Activated CD4-positive, alpha-beta T cell treated with anti-CD3 and anti-CD28 coated beads, Interleukin-2, amount 10 ng/mL, durations not matched to agents 24 days and 14 days (primary cell): ENCODE data around the gene THSD7A. TPM values are rescaled to one million over a fixed set of nuclear protein-coding genes. Genes with fewer than 3 reads are reported as not detected.

Experiments used
- DNase-seq: peaks from one replicate; pipeline ENCODE4 v3.0.0; 2022
- H3K27ac Mint-ChIP-seq: one replicate; pipeline ENCODE4 v1.8.0; 2022; ENCODE audit warnings: mild to moderate bottlenecking, mixed read lengths
- H3K27me3 Mint-ChIP-seq: one replicate; pipeline ENCODE4 v1.8.0; 2022; ENCODE audit warnings: mixed read lengths
- H3K36me3 Mint-ChIP-seq: one replicate; pipeline ENCODE4 v1.8.0; 2022; ENCODE audit warnings: low read depth, mild to moderate bottlenecking, mixed read lengths
- H3K4me1 Mint-ChIP-seq: one replicate; pipeline ENCODE4 v1.8.0; 2021; ENCODE audit warnings: mixed read lengths
- H3K4me3 Mint-ChIP-seq: one replicate; pipeline ENCODE4 v1.8.0; 2022; ENCODE audit warnings: mild to moderate bottlenecking, moderate library complexity, mixed read lengths
- H3K9me3 Mint-ChIP-seq: one replicate; pipeline ENCODE4 v1.8.0; 2021; ENCODE audit warnings: mixed read lengths
- intact Hi-C: fragments of 100-400 bp; cut with micrococcal nuclease; formaldehyde crosslinking; loops from one replicate; pipeline ENCODE4 v1.15.1; 2023
- total RNA-seq: library from RNA; stranded (reverse); gene quantifications from 2 replicates; pipeline ENCODE4 v1.2.3, GENCODE V29; 2022

Gene THSD7A
- total RNA-seq, 1 donor from 2014 or later, result not detected

DNA sequence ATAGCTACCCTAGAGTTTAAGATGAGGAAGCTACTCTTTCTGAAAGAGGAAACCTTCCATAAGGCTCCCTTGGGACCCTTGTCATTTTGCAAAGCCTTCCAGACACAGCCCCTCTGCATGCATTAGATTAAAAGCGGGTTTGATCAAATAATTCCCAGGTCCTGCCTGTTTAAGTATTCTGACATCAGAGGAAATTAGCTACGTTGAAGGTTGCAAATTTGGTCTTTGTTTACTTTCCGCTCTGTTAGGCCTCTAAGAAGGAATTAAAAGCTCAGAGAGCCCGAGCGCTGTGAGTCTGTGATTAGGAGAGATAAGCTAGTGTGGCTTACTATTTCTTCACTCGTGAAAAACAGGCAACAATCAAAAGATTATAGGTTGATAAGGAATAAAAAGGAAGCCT, 1.4 kb upstream of the THSD7A start:
- H3K9me3 Mint-ChIP-seq, result no peaks in the 10 kb centered on the region
- H3K36me3 Mint-ChIP-seq, result no peaks in the 10 kb centered on the region
- peaks cover 40% of the 10 kb centered on the region for H3K27me3 Mint-ChIP-seq
- no peak overlapping the region for H3K27ac Mint-ChIP-seq
- DNase-seq, result no peak
- no peak overlapping the region for H3K4me3 Mint-ChIP-seq
- intact Hi-C loops, result loop anchor here (5.0 to 10.0 kb wide), 2 partner anchors 491 to 659 kb away; no protein-coding TSS in a partner anchor
- H3K4me1 Mint-ChIP-seq, result peaks cover 12% of the 10 kb centered on the region

DNA sequence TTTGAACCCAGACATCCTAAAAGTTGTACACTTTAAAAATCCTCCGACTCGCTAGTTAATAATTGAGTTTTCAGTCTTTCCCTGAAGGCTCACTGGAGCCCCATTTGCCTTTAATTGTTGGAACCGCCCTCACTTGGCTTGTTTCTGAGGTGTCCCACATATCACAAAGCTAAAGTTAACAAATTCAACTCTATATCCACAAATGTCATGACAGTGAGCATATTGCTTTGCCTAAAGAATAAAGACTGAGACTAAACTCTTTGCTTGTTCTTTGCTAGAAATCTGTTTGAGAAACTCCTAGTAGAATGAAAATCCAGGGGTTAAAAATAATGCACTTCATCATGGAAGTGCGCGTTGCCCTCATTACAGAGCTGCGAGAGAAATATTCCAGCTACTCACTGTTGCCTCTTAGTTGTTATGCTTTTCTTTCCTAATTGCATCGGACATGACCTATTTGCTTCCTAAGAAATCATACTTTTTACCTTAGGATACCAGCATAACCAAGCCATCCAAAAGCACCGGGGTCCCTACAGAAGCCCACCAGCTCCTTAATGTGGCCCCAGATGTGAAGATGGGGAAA, 752 bp downstream of the THSD7A start:
- Mint-ChIP-seq H3K4me3 (peak overlapping the region; percentile 15), H3K9me3 (no peaks in the 10 kb centered on the region), H3K27ac (no peak overlapping the region), H3K36me3 (no peaks in the 10 kb centered on the region), H3K27me3 (peaks cover 42% of the 10 kb centered on the region), H3K4me1 (peaks cover 12% of the 10 kb centered on the region)
- DNase-seq, result no peak
- intact Hi-C loops, result loop anchor here (5.0 to 10.0 kb wide), 2 partner anchors 494 to 661 kb away; no protein-coding TSS in a partner anchor

DNA sequence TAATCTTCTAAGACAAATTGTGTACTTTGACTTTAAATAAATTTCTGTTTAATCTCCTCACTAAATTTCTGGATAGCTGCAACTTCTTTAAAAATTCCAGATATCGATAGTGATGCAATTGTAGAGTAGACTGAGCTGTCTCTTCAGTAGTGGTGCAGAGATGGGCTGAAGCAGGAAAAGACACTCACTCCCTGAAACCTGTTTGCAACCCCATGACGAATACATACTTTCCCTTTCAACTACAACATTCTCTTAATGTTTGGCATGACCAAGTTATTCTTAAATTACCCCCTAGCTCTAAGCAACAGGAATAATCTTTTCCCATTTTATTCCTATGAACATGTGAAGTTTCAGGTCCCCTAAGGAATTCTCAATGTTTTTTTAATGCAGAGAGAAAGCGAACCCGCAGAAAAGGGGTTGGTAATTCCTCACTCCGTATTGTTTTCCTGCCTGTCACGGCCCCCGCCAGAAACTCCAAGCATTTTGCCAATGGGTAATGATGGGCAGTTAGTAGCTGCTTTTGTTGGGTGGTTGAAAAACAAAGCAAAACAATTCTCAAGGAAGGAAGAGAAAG, 1.3 kb downstream of the THSD7A start:
- Mint-ChIP-seq H3K4me1 (peaks cover 12% of the 10 kb centered on the region), H3K36me3 (no peaks in the 10 kb centered on the region), H3K27me3 (peaks cover 42% of the 10 kb centered on the region), H3K4me3 (no peak overlapping the region), H3K27ac (no peak overlapping the region), H3K9me3 (no peaks in the 10 kb centered on the region)
- DNase-seq, result no peak
- intact Hi-C loops, result loop anchor here (5.0 to 10.0 kb wide), 2 partner anchors 494 to 662 kb away; no protein-coding TSS in a partner anchor

DNA sequence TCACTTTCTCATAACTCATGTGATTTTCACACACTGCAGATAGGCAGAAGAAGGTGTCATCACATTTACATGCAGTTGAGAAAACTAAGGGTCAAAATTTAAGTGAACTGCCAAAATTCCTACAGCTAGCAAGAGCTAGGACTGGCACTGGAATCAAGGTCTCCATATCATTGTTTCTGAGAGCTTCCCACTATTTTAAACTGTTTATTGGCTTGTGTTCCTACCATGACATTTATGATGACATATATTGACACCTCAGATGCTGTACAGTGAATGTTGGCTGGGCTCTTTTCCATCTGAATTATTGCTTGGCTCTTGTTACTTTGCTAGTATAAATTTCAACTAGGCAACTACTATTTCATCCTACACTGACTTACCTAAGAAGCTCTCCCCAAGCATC, 2.0 kb downstream of the THSD7A start:
- peaks cover 12% of the 10 kb centered on the region for H3K4me1 Mint-ChIP-seq
- no peaks in the 10 kb centered on the region for H3K36me3 Mint-ChIP-seq
- intact Hi-C loops, result loop anchor here (5.0 to 10.0 kb wide), 2 partner anchors 495 to 662 kb away; no protein-coding TSS in a partner anchor
- H3K27me3 Mint-ChIP-seq, result peaks cover 42% of the 10 kb centered on the region
- no peak for DNase-seq
- H3K4me3 Mint-ChIP-seq, result no peak overlapping the region
- H3K9me3 Mint-ChIP-seq, result no peaks in the 10 kb centered on the region
- H3K27ac Mint-ChIP-seq, result no peak overlapping the region

DNA sequence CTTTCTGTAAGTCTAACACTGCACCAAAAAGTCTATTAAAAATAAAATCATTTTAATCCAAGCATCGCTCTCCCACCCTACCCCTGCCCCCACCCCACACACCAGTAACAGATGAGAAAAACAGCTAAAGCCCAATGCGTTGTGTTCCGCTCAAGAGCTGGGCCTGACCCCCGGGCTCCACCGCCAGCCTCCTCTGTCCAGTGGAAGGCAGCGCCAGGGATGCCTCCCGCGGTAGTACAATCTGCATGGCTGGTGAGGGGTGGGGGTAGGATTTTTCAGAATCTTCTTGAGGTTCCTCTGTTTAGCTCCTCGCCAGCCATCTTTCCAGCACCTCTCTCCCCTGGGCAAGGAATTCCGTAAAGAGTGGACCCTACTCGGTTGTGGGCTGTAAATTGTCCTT, 12.1 kb downstream of the THSD7A start:
- H3K27me3 Mint-ChIP-seq, result no peaks in the 10 kb centered on the region
- no peaks in the 10 kb centered on the region for H3K36me3 Mint-ChIP-seq
- H3K4me1 Mint-ChIP-seq, result no peaks in the 10 kb centered on the region
- no peak overlapping the region for H3K27ac Mint-ChIP-seq
- intact Hi-C loops, result no loop called here
- DNase-seq, result no peak
- H3K4me3 Mint-ChIP-seq, result no peak overlapping the region
- H3K9me3 Mint-ChIP-seq, result no peaks in the 10 kb centered on the region

DNA sequence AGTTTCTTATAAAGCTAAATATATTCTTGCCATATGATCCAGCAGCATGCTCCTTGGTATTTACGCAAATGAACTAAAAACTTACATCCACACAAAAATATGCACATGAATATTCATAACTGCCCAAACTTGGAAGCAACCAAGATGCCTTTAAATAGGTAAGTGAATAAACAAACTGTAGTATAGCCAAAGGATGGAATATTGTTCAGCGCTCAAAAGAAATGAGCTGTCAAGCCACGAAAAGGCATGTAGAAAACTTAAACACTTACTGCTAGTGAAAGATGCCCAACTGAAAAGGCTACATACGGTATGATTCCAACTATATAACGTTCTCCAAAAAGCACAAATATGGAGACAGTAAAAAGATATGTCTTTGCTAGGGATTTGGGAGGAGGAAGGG, 12.7 kb downstream of the THSD7A start:
- H3K27ac Mint-ChIP-seq, result no peak overlapping the region
- H3K36me3 Mint-ChIP-seq, result no peaks in the 10 kb centered on the region
- intact Hi-C loops, result no loop called here
- H3K9me3 Mint-ChIP-seq, result no peaks in the 10 kb centered on the region
- DNase-seq, result no peak
- no peaks in the 10 kb centered on the region for H3K27me3 Mint-ChIP-seq
- H3K4me3 Mint-ChIP-seq, result no peak overlapping the region
- H3K4me1 Mint-ChIP-seq, result no peaks in the 10 kb centered on the region

DNA sequence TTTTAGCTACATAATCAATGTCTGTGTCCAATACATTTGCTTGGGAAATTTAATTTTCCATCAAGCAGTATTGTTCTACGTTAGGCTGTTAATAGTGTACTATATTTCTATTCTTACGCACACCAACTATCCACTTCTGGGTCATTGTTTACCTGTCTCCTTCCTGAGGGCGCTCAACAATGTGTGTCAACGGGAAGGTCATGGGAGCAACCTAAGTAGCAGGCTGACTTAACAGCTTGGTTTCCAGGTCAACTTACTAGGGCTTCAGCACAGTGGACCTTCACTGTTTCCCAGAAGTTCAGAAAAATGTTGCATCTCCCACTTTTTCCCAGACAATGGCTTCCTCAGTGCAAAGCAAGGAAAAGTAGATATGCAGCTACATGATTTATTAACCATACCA, 13.7 kb downstream of the THSD7A start:
- H3K9me3 Mint-ChIP-seq, result no peaks in the 10 kb centered on the region
- H3K27me3 Mint-ChIP-seq, result no peaks in the 10 kb centered on the region
- intact Hi-C loops, result no loop called here
- no peak overlapping the region for H3K27ac Mint-ChIP-seq
- no peaks in the 10 kb centered on the region for H3K4me1 Mint-ChIP-seq
- H3K36me3 Mint-ChIP-seq, result no peaks in the 10 kb centered on the region
- DNase-seq, result no peak
- no peak overlapping the region for H3K4me3 Mint-ChIP-seq

DNA sequence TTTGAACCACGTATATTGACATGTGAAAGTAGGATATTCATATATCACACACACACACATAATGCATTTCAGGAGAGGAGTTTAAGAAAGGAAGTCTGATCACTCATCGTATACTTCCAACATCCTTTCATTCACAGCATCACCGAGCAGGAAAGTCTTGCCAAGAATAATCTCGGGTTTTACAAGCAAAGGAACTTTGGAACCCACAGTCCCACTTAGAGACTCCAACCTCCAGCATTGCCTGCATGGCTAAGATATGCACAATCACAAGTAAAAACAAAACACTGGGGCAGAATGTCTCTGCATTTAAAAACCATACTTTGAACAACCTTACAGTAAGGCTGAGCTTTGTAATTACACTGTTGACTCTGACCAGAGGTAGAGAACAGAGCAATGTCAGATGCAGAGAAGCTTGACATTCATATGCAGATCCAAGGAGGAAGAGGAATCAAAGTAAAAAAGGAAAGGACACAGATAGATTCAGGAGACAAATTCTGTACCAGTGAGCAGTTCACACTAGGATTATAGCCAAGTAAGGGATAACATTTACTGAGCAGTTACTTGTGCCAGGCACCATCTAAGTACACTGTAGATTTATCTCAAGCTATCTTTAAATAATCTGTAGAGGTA, 14.8 kb downstream of the THSD7A start:
- Mint-ChIP-seq H3K9me3 (no peaks in the 10 kb centered on the region), H3K27me3 (no peaks in the 10 kb centered on the region), H3K27ac (no peak overlapping the region), H3K36me3 (no peaks in the 10 kb centered on the region), H3K4me3 (no peak overlapping the region), H3K4me1 (no peaks in the 10 kb centered on the region)
- intact Hi-C loops, result no loop called here
- DNase-seq, result no peak

DNA sequence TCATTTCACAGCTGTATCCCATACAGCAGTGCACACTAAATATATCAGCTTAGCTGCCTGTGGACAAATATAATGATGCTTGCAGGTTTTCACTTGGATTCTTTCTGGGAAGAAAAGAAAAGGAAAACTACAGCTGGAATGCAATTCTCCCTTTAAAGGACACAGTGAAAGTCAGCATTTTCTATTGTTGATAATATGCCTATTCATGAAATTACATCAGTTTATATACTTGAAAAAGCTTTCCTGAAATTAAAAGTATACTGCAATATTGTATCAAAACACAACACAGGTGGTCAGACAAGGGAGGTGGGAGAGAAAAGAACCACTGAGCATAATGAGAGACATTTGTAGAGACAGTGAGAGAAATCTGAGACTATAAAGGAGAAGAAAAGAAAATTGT, 20.3 kb downstream of the THSD7A start:
- Mint-ChIP-seq H3K4me1 (no peaks in the 10 kb centered on the region), H3K27ac (no peak overlapping the region), H3K4me3 (no peak overlapping the region), H3K36me3 (no peaks in the 10 kb centered on the region), H3K9me3 (no peaks in the 10 kb centered on the region), H3K27me3 (no peaks in the 10 kb centered on the region)
- no peak for DNase-seq
- intact Hi-C loops, result no loop called here

DNA sequence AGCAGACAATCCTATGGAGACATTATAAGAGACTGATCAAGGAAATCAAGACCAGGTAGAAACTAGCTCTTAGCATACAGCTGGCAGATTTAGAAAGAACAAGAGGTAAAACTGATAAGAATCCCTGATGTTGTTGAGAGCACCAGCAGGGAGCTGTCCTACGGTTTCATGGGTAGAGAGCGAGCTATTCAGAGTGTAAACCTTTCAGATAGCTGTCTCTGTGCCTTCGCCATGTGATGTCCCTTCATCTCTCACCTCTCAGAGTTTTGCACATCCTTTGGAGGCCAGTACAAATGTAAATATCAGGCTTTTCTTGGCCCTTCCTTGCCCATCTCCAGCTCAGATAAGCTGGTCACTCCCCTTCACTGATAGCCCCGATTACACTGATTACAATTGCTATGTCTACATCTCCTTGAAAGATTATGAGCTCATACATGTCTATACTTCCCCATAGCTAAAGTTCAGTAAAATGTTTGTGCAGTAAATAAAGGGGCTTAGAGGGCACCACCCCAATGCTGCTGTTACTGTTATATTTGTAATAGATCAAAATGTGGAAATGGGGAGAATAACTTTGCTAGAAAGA, 21.9 kb downstream of the THSD7A start:
- DNase-seq, result no peak
- Mint-ChIP-seq H3K4me1 (no peaks in the 10 kb centered on the region), H3K9me3 (no peaks in the 10 kb centered on the region), H3K36me3 (no peaks in the 10 kb centered on the region), H3K4me3 (no peak overlapping the region), H3K27ac (no peak overlapping the region), H3K27me3 (no peaks in the 10 kb centered on the region)
- intact Hi-C loops, result no loop called here

DNA sequence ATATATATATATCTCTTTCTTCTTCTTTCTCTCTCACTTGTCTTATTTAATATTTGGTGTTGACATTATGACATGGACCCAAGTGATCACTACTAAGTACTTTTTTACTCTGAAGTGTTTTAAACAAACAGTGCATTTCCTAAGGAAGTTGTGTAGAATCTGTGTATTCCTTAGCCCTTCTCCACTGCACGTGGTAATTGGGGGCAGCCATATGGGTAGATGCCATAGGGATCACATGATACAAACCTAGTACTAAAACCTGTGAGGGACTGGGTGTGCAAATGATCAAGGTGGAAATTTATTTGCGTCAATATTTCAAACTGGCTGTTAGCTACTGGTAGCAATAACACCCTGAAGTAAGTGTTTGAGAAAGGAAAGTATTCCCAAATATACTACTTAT, 25.0 kb downstream of the THSD7A start:
- intact Hi-C loops, result no loop called here
- Mint-ChIP-seq H3K27me3 (no peaks in the 10 kb centered on the region), H3K9me3 (no peaks in the 10 kb centered on the region), H3K4me3 (no peak overlapping the region), H3K36me3 (no peaks in the 10 kb centered on the region), H3K27ac (no peak overlapping the region), H3K4me1 (no peaks in the 10 kb centered on the region)
- DNase-seq, result no peak

DNA sequence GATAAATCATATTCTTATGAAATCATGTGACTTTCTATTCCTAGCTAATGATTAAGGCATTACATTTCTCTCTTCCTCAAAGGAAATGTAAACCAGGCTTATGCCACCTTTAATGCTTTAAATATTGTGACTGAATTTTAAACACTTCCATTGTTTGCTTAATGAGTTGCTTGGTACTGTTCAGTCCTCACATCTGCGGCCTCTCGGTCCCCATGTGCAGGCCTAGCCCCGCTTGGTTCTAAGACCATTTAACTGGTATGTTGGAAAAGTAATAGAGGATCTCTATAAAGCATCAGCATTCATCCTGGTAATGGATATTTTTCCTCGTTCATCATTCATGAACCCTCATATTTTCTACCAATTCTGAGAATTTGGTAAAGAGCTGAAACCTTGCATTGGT, 27.4 kb downstream of the THSD7A start:
- Mint-ChIP-seq H3K4me3 (no peak overlapping the region), H3K27ac (no peak overlapping the region), H3K4me1 (no peaks in the 10 kb centered on the region), H3K9me3 (no peaks in the 10 kb centered on the region), H3K36me3 (no peaks in the 10 kb centered on the region), H3K27me3 (no peaks in the 10 kb centered on the region)
- no peak for DNase-seq
- intact Hi-C loops, result no loop called here

DNA sequence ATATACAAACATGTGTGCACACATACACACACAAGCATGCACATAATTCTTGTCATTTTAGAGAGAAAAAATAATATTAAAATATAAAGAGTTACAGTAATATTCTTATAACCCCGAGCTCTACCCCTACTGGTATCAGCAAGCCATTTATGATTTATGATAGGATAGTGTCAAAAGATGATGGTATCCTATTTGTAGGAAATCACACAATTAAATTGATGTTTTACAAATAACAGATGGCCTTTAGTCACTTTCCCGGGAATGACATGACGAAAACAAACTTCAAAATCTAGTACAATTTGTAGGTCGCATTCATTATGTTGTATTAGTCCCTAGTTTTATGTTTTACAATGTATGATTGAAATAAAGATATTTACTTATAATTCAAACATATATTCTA, 36.8 kb downstream of the THSD7A start:
- Mint-ChIP-seq H3K9me3 (no peaks in the 10 kb centered on the region), H3K27me3 (no peaks in the 10 kb centered on the region), H3K4me3 (no peak overlapping the region), H3K36me3 (no peaks in the 10 kb centered on the region), H3K27ac (no peak overlapping the region), H3K4me1 (no peaks in the 10 kb centered on the region)
- no peak for DNase-seq
- intact Hi-C loops, result no loop called here

DNA sequence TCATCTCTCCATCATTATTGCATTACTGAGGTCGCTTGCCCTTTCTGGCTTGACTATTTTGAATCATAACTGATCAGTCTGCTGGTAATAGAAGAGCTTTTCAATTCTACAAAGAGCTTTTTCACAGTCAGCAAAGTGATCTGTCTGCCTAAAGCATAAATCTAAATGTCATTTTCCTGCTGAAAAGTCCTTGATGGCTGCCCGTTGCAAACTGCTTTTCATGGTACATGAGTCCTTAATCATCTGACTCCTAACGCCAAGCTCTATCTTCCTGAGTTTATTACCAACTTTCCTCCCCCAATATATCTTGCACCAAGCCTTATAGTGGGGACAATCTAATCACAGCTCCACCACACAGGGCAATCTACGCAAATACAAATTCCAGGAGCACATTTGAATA, 39.8 kb downstream of the THSD7A start:
- no peak overlapping the region for H3K4me3 Mint-ChIP-seq
- no peaks in the 10 kb centered on the region for H3K36me3 Mint-ChIP-seq
- H3K4me1 Mint-ChIP-seq, result no peaks in the 10 kb centered on the region
- no peaks in the 10 kb centered on the region for H3K27me3 Mint-ChIP-seq
- H3K27ac Mint-ChIP-seq, result no peak overlapping the region
- DNase-seq, result no peak
- H3K9me3 Mint-ChIP-seq, result no peaks in the 10 kb centered on the region
- intact Hi-C loops, result no loop called here
